GM12878 (cell line): Measurements from ENCODE around the gene CDH7. TPM values are rescaled to one million over a fixed set of nuclear protein-coding genes. Genes with fewer than 3 reads are reported as not detected.

Experiments
- ATAC-seq: fragments of 200-7000 bp; cut with Tn5 transposase; 3 replicates; pipeline ENCODE4 v1.9.1; 2020; ENCODE audit warnings: mild to moderate bottlenecking, moderate library complexity
- BruUV-seq: library from RNA; stranded (reverse); fragments of 400-500 nt; replicated peaks from 2 replicates; lab custom pipeline; 2021; lab: Mats Ljungman, UMichigan
- CTCF ChIA-PET: fragments of 300-600 bp; sonication (Branson Sonifier 250); formaldehyde crosslinking; extraction: SDS; loops from one replicate; lab custom pipeline; 2021; ENCODE audit warnings: inconsistent platforms; lab: Yijun Ruan, JAX
- POLR2A ChIA-PET: fragments of 350-600 bp; formaldehyde crosslinking; extraction: SDS; loops from one replicate; lab custom pipeline; 2021; ENCODE audit warnings: inconsistent platforms; lab: Charles Lee
- RAD21 ChIA-PET: fragments of 300-600 bp; sonication (Branson Sonifier 250); formaldehyde crosslinking; loops from one replicate; lab custom pipeline; 2023; ENCODE audit warnings: antibody characterized with exemption; ENCODE audit not compliant: unreplicated experiment; lab: Charles Lee
- SMC1A ChIA-PET: fragments of 300-600 bp; sonication (Branson Sonifier 250); formaldehyde crosslinking; loops from one replicate; lab custom pipeline; 2023; ENCODE audit not compliant: unreplicated experiment, uncharacterized antibody; lab: Charles Lee
- DNase-seq: peaks from one replicate; pipeline ENCODE4 v3.0.0-alpha.2; 2011; ENCODE audit warnings: low read depth, low spot score
- FAIRE-seq: peaks from 3 replicates; lab custom pipeline; 2011; peaks lifted over from hg19 to GRCh38; lab: Jason Lieb, UNC
- H2AFZ ChIP-seq: 2 replicates; pipeline ENCODE4 v1.6.0; 2011; ENCODE audit warnings: low read depth, low read length, control low read depth; ENCODE audit not compliant: control insufficient read depth
- H3K27ac ChIP-seq: 2 replicates; pipeline ENCODE4 v1.5.1; 2011; ENCODE audit warnings: control low read depth; ENCODE audit not compliant: control insufficient read depth, insufficient read depth
- H3K27me3 ChIP-seq, 2 experiments: replicated peaks in 1 of 2; 2 replicates each; pipeline versions ENCODE4 v1.6.0 to v1.6.1; 2011; ENCODE audit warnings: low read length in 1 of 2; ENCODE audit not compliant: control insufficient read depth in 2 of 2, insufficient read depth in 2 of 2
- H3K36me3 ChIP-seq, 2 experiments: 2 replicates each; pipeline ENCODE4 v1.5.1; 2011; ENCODE audit warnings: low read length in 1 of 2; ENCODE audit not compliant: control insufficient read depth in 2 of 2, insufficient read depth in 2 of 2
- H3K4me1 ChIP-seq: 2 replicates; pipeline ENCODE4 v1.6.1; 2011; ENCODE audit warnings: mild to moderate bottlenecking, low read length, moderate library complexity, mixed read lengths; ENCODE audit not compliant: control insufficient read depth, insufficient read depth
- H3K4me2 ChIP-seq: 2 replicates; pipeline ENCODE4 v1.6.0; 2011; ENCODE audit warnings: control low read depth; ENCODE audit not compliant: control insufficient read depth, insufficient read depth
- H3K4me3 ChIP-seq: fragments of 200-600 bp; sonication (generic); 2 replicates; pipeline ENCODE4 v1.5.1; 2016
- H3K79me2 ChIP-seq: 2 replicates; pipeline ENCODE4 v1.6.0; 2011; ENCODE audit warnings: low read length; ENCODE audit not compliant: control insufficient read depth, insufficient read depth
- H3K9ac ChIP-seq: 2 replicates; pipeline ENCODE4 v1.8.0; 2011; ENCODE audit warnings: low read length, control low read depth, mixed read lengths; ENCODE audit not compliant: control insufficient read depth, insufficient read depth
- H3K9me3 ChIP-seq: replicated peaks from 3 replicates; pipeline ENCODE4 v1.5.1; 2011; ENCODE audit warnings: mild to moderate bottlenecking, low read length; ENCODE audit not compliant: control insufficient read depth, insufficient read depth
- H4K20me1 ChIP-seq: 2 replicates; pipeline ENCODE4 v1.6.0; 2011; ENCODE audit not compliant: control insufficient read depth, insufficient read depth
- BACH1 ChIP-seq: fragments of 450-650 bp; IDR thresholded peaks from 2 replicates; pipeline ENCODE4 v1.6.1; 2017; ENCODE audit warnings: mild to moderate bottlenecking, borderline replicate concordance
- BCLAF1 ChIP-seq: fragments of 450-650 bp; IDR thresholded peaks from 2 replicates; pipeline ENCODE4 v1.6.1; 2017; ENCODE audit warnings: antibody characterized with exemption, mild to moderate bottlenecking, moderate library complexity
- BMI1 ChIP-seq: fragments of 450-650 bp; IDR thresholded peaks from 2 replicates; pipeline ENCODE4 v1.6.1; 2016; ENCODE audit warnings: mild to moderate bottlenecking, moderate library complexity, borderline replicate concordance
- BRCA1 ChIP-seq: IDR thresholded peaks from 2 replicates; pipeline ENCODE4 v1.6.1; 2011; ENCODE audit warnings: low read depth, low read length, improper control_type of control experiment
- E4F1 ChIP-seq: fragments of 450-650 bp; IDR thresholded peaks from 2 replicates; pipeline ENCODE4 v1.6.1; 2018; ENCODE audit warnings: borderline replicate concordance, mild to moderate bottlenecking; ENCODE audit not compliant: partially characterized antibody
- HDAC6 ChIP-seq: fragments of 200-600 bp; sonication (generic); IDR thresholded peaks from one replicate; pipeline ENCODE4 v1.8.0; 2017; ENCODE audit warnings: antibody characterized with exemption; ENCODE audit not compliant: unreplicated experiment
- PML ChIP-seq: IDR thresholded peaks from 2 replicates; pipeline ENCODE4 v1.6.1; 2012; ENCODE audit warnings: low read length, inconsistent platforms
- POLR2AphosphoS5 ChIP-seq: IDR thresholded peaks from 2 replicates; pipeline ENCODE4 v1.6.1; 2011; ENCODE audit warnings: mild to moderate bottlenecking, low read length, inconsistent platforms
- RAD51 ChIP-seq: fragments of 450-650 bp; IDR thresholded peaks from 2 replicates; pipeline ENCODE4 v1.6.1; 2016; ENCODE audit warnings: moderate library complexity, mild to moderate bottlenecking, inconsistent platforms
- TARDBP ChIP-seq: IDR thresholded peaks from 2 replicates; pipeline ENCODE4 v1.6.1; 2016; ENCODE audit warnings: borderline replicate concordance
- TCF3 ChIP-seq: IDR thresholded peaks from 2 replicates; pipeline ENCODE4 v1.6.1; 2012; ENCODE audit warnings: low read depth, mild to moderate bottlenecking, low read length, borderline replicate concordance; ENCODE audit not compliant: insufficient read depth
- YY1 ChIP-seq: IDR thresholded peaks from 2 replicates; pipeline ENCODE4 v1.6.1; 2011; ENCODE audit warnings: low read depth, mild to moderate bottlenecking, low read length
- ZNF24 ChIP-seq: fragments of 450-650 bp; IDR thresholded peaks from 2 replicates; pipeline ENCODE4 v1.6.1; 2017; ENCODE audit warnings: antibody characterized with exemption, mild to moderate bottlenecking
- WGBS: methylation state at CpG from one replicate; pipeline ENCODE4 v1.1.6; 2016; ENCODE audit warnings: low lambda C conversion rate; ENCODE audit not compliant: insufficient replicate concordance, insufficient coverage; ENCODE audit errors: missing lambda C conversion rate; 5-methylcytosine and 5-hydroxymethylcytosine counted together
- in situ Hi-C: fragments of 300-500 bp; cut with MboI; formaldehyde crosslinking; loops from 9 replicates; pipeline ENCODE4 v1.14.3; 2018; ENCODE audit warnings: mixed read lengths
- intact Hi-C: fragments of 100-400 bp; cut with micrococcal nuclease; formaldehyde crosslinking; loops from one replicate; pipeline ENCODE4 v1.14.2; 2022; ENCODE audit not compliant: unreplicated experiment
- polyA plus RNA-seq, 11 experiments: library from polyadenylated mRNA; depleted of rRNA in 4 of 11; unstranded in 6 of 11; stranded (reverse) in 5 of 11; fragments of >200 nt; fragmentation: Nextera tagmentation in 4 of 11; fragmentation: Illumina TruSeq in 1 of 11; extraction: Ambion mirVana in 4 of 11; extraction: Trizol in 1 of 11; gene quantifications; 1 replicate in 1 of 11; 2 replicates in 10 of 11; pipeline versions ENCODE4 v1.2.1 to v1.2.3, GENCODE V29; 2011 to 2016; ENCODE audit warnings: inconsistent platforms in 2 of 11, missing spikeins in 2 of 11, low read depth in 1 of 11
- total RNA-seq, 4 experiments: library from RNA; depleted of rRNA in 3 of 4; stranded (reverse); fragments of >200 nt in 3 of 4; fragmentation: Illumina TruSeq in 1 of 4; extraction: Trizol in 1 of 4; gene quantifications; 2 replicates each; pipeline versions ENCODE4 v1.2.1 to v1.2.3, GENCODE V29; 2013 to 2021

CDH7 gene
- total and polyA plus RNA-seq, 10 of the 15 experiments (the other 5 are each of a cell fraction or from before 2014, with no cell fraction given), result 0.03 TPM; not detected in 9

- DNase-seq, result no peak
- Histone ChIP-seq H3K9ac (no peak overlapping the region), H3K9me3 (no peaks in the 10 kb centered on the region), H4K20me1 (no peaks in the 10 kb centered on the region), H3K27ac (no peak overlapping the region), H2AFZ (no peak overlapping the region), H3K4me2 (no peak overlapping the region), H3K79me2 (no peaks in the 10 kb centered on the region), H3K36me3 (no peaks in the 10 kb centered on the region), H3K27me3 (no peaks in the 10 kb centered on the region), H3K4me1 (no peaks in the 10 kb centered on the region), H3K4me3 (no peak overlapping the region)
- ChIA-PET RAD21 (interaction anchor here (0.6 to 1.2 kb wide), 2 partner anchors 10 to 12 kb away, joined by 3 to 4 read pairs; no protein-coding TSS in a partner anchor), SMC1A (interaction anchor here (1.4 kb wide), 2 partner anchors 9 to 10 kb away, joined by 4 to 6 read pairs; no protein-coding TSS in a partner anchor), POLR2A (interaction anchor here (1.2 kb wide), 1 partner anchor 9 kb away, joined by 6 read pairs; no protein-coding TSS in a partner anchor), CTCF (interaction anchor here (0.8 kb wide), 1 partner anchor 846 kb away, joined by 3 read pairs; no protein-coding TSS in a partner anchor)
- TF ChIP-seq RAD51 (no peak), PML (no peak), BACH1 (no peak), YY1 (no peak)
- no peak for ATAC-seq
- FAIRE-seq, result no peak
- in situ Hi-C loops, result no loop called here
- BruUV-seq, result no TSS peak
- 37% methylated on average over 3 of the region's 3 CpGs for WGBS
- intact Hi-C loops, result no loop called here
These were observed 101.5 kb downstream of the CDH7 start for GRCh38 chr18:65852273-65852672.

- ChIA-PET CTCF (interaction anchor here (1.1 kb wide), 1 partner anchor 12 kb away, joined by 3 read pairs; no protein-coding TSS in a partner anchor), SMC1A (interaction anchor here (0.8 to 1.4 kb wide), 3 partner anchors 9 to 29 kb away, joined by 3 read pairs; no protein-coding TSS in a partner anchor), RAD21 (interaction anchor here (1.3 kb wide), 1 partner anchor 13 kb away, joined by 3 read pairs; no protein-coding TSS in a partner anchor), POLR2A (no interaction called here)
- WGBS, result 5% methylated on average over 3 of the region's 3 CpGs
- no TSS peak for BruUV-seq
- Histone ChIP-seq H3K4me2 (no peak overlapping the region), H3K4me1 (no peaks in the 10 kb centered on the region), H2AFZ (no peak overlapping the region), H3K9me3 (no peaks in the 10 kb centered on the region), H4K20me1 (no peaks in the 10 kb centered on the region), H3K27ac (no peak overlapping the region), H3K36me3 (no peaks in the 10 kb centered on the region), H3K4me3 (no peak overlapping the region), H3K27me3 (no peaks in the 10 kb centered on the region), H3K9ac (no peak overlapping the region), H3K79me2 (no peaks in the 10 kb centered on the region)
- intact Hi-C loops (no loop called here), in situ Hi-C loops (no loop called here)
- FAIRE-seq (no peak), DNase-seq (no peak), ATAC-seq (no peak)
- TF ChIP-seq BMI1 (no peak), BCLAF1 (no peak), BRCA1 (no peak), TARDBP (no peak), ZNF24 (no peak), HDAC6 (no peak), E4F1 (no peak), POLR2AphosphoS5 (no peak), TCF3 (no peak)
These were observed 108.3 kb downstream of the CDH7 start for GRCh38 chr18:65859075-65859474.
